Neutrophil (primary cell): ENCODE data around the gene CCDC88C.

Source experiments
- H3K27ac ChIP-seq: fragments of 200-600 bp; sonication (generic); 2 replicates; pipeline ENCODE4 v1.5.1; 2016; ENCODE audit warnings: mild to moderate bottlenecking, moderate library complexity
- H3K27me3 ChIP-seq: fragments of 200-600 bp; sonication (generic); 2 replicates; pipeline ENCODE4 v1.6.0; 2016; ENCODE audit warnings: mild to moderate bottlenecking
- H3K36me3 ChIP-seq: fragments of 200-600 bp; sonication (generic); 2 replicates; pipeline ENCODE4 v1.5.1; 2017
- H3K4me1 ChIP-seq, 2 experiments: fragments of 200-600 bp in 1 of 2; sonication (generic) in 1 of 2; 1 replicate in 1 of 2; 2 replicates in 1 of 2; pipeline versions ENCODE4 v1.5.1 to v1.6.1; 2013 to 2016; ENCODE audit warnings: low read depth in 1 of 2, low read length in 1 of 2, mild to moderate bottlenecking in 1 of 2, moderate library complexity in 1 of 2; ENCODE audit not compliant: control insufficient read depth in 1 of 2, insufficient read depth in 1 of 2
- H3K4me3 ChIP-seq, 2 experiments: fragments of 200-600 bp in 1 of 2; sonication (generic) in 1 of 2; 1 replicate in 1 of 2; 2 replicates in 1 of 2; pipeline ENCODE4 v1.5.1; 2013 to 2016; ENCODE audit warnings: low read depth in 1 of 2, low read length in 1 of 2, mild to moderate bottlenecking in 1 of 2, moderate library complexity in 1 of 2
- H3K9me3 ChIP-seq: fragments of 200-600 bp; sonication (generic); 2 replicates; pipeline ENCODE4 v1.5.1; 2016
- TF ChIP-seq, protein P1 (sequence below): fragments of 200-600 bp; sonication (generic); IDR thresholded peaks from 2 replicates; pipeline ENCODE4 v1.5.1; 2016; ENCODE audit warnings: antibody characterized with exemption

CCDC88C gene

DNA sequence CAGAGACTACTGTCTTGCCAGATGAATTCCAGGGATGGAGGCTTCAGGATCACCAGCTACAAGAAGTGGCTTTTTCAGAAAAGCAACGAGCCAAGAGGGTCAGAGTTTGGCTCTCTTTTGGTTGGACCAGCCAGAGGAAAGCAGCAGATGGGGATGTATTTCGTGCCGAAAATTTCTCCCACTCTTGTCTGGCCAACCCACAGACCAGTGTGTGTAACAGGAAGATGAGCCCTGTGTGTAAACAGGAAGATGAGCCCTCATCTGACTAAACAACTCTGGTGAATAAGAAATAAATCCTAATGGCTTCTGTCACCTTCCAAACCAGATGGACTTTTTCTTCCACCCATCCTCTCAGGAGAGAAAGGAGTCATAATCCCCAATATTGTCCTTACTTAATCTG, 186.2 kb downstream of the CCDC88C start:
- Histone ChIP-seq H3K4me1 (peaks cover 56 to 60% of the 10 kb centered on the region in 2 experiments), H3K27me3 (no peaks in the 10 kb centered on the region), H3K27ac (peak overlapping the region; percentile 93), H3K9me3 (no peaks in the 10 kb centered on the region), H3K4me3 (peak overlapping the region in 1 of 2 experiments; percentile 26), H3K36me3 (peaks cover 40% of the 10 kb centered on the region)
- TF ChIP-seq, protein P1, sequence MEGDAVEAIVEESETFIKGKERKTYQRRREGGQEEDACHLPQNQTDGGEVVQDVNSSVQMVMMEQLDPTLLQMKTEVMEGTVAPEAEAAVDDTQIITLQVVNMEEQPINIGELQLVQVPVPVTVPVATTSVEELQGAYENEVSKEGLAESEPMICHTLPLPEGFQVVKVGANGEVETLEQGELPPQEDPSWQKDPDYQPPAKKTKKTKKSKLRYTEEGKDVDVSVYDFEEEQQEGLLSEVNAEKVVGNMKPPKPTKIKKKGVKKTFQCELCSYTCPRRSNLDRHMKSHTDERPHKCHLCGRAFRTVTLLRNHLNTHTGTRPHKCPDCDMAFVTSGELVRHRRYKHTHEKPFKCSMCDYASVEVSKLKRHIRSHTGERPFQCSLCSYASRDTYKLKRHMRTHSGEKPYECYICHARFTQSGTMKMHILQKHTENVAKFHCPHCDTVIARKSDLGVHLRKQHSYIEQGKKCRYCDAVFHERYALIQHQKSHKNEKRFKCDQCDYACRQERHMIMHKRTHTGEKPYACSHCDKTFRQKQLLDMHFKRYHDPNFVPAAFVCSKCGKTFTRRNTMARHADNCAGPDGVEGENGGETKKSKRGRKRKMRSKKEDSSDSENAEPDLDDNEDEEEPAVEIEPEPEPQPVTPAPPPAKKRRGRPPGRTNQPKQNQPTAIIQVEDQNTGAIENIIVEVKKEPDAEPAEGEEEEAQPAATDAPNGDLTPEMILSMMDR = no peak

DNA sequence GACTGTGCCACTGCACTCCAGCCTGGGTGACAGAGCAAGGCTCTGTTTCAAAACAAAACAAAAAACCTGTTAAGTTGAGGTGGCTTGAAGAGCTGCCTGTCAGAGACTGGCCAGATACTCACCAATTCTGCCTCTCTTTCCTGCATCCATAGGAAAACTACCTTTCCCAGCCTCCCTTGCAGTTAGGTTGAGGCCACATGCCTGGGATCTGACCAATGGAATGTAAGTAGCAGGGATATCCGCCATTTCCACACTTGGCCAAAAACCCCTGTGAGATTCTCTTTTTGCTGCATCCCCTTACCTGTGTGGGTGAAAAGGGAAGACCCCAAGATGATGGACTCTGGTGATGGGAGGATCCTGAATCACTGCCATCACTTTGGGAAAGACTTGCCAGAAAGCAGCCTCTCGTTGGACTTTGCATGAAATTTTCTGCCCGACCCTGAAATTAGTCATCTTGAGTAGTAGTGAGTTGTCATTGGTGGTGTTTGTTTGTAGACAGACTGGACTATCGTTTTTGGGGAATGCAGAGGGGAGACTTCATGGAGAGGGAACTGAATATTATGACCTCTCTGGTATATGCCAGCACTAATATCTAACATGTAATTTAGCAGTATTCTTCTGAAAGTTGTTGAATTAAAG, 187.1 kb downstream of the CCDC88C start:
- TF ChIP-seq, protein P1 = no peak
- H3K9me3 ChIP-seq = no peaks in the 10 kb centered on the region
- H3K4me1 ChIP-seq = peaks cover 56 to 60% of the 10 kb centered on the region in 2 experiments
- peak overlapping the region in 1 of 2 experiments; percentile 25 for H3K4me3 ChIP-seq
- no peaks in the 10 kb centered on the region for H3K27me3 ChIP-seq
- H3K27ac ChIP-seq = peak overlapping the region; percentile 93
- peaks cover 48% of the 10 kb centered on the region for H3K36me3 ChIP-seq

DNA sequence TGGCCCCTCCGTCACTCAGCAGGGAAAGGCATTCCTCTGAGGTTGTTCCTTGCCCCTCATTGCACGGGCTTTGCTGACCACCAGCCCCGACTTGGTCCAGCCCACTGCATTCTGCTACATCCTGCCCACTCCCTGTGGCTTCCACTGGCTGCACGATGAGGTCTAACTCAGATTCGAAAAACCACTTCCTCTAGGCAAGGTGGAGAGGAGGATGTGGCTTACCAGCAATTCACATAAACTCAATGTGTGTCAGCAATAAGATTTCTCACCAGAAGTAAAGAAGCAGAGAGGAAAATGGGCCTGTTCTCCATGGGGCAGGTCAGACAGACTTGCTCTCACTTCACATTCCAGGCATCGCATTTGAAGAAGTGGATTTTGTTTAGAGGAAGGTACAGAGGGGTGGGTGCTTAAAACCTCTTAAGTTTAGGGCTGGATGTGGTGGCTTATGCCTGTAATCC, 187.8 kb downstream of the CCDC88C start:
- TF ChIP-seq, protein P1 = no peak
- Histone ChIP-seq H3K9me3 (no peaks in the 10 kb centered on the region), H3K27me3 (no peaks in the 10 kb centered on the region), H3K27ac (peak overlapping the region; percentile 93), H3K36me3 (peaks cover 55% of the 10 kb centered on the region), H3K4me1 (peaks cover 56 to 60% of the 10 kb centered on the region in 2 experiments), H3K4me3 (peak overlapping the region; percentile 6 to 25)

DNA sequence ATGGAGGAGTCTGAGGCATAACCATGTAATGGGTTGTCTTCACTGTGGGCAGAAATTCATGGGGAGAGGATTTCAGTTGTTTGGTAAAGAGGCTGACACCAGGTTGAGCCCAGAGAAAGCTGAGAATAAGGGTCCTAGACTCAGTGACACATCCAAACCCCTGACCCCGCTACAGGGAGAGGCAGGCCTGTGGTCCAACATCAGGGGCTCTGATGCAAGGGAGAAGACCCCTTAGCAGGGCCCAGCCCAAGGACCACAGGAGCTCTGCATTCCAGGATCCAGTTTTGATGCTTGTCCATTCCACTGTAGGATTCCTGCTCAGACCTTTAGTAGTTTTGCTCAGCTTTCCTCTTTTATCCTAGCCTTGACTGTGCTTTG, 188.6 kb downstream of the CCDC88C start:
- peak overlapping the region in 1 of 2 experiments; percentile 25 for H3K4me3 ChIP-seq
- H3K27me3 ChIP-seq = no peaks in the 10 kb centered on the region
- TF ChIP-seq, protein P1 = no peak
- peak overlapping the region; percentile 93 for H3K27ac ChIP-seq
- H3K9me3 ChIP-seq = no peaks in the 10 kb centered on the region
- H3K4me1 ChIP-seq = peaks cover 56 to 58% of the 10 kb centered on the region in 2 experiments
- H3K36me3 ChIP-seq = peaks cover 54% of the 10 kb centered on the region

DNA sequence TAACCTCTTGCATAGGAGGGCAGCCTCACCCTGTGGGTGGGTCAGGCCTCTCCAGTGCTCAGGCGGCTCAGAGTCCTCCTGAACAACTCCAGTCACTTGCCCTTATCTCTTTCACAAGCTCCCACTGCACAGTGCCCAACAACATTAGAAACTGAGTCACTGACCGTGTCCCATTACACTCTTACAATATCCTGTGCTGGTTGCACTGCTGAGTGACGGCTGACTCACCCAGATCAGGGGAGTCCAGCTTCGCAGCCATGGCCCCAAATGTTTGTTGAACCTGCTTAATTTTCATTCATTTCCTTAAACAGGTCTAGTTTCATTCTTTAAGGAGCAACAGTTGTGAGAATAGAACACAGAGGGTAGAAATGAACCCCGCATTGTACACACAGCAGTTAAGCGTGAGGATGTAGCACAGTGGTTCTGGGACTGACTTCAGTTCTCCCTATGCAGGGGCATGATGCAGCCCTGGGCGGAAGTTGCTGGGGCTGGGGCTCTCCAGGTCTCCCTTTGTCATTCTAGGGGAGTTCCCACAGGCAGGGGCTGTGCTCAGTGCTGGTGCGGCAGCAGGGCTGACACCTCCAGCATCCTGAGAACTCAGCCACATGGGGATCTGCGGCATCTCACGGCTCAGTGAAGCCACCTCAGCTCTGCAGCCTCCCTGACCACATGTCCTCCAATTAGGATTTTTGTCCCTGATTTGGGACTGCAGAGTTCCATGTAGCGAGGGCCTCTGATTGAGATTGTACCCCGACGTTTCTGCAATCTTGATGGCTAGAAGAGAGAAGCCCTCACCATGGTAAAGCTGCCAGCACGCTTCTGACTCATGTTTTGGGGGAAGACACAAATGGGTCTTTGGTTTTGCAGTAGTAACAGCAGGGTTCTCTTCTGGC, 189.3 kb downstream of the CCDC88C start:
- Histone ChIP-seq H3K36me3 (peaks cover 54% of the 10 kb centered on the region), H3K27ac (peak overlapping the region; percentile 93), H3K9me3 (no peaks in the 10 kb centered on the region), H3K4me3 (no peak overlapping the region), H3K4me1 (peaks cover 57 to 58% of the 10 kb centered on the region in 2 experiments), H3K27me3 (no peaks in the 10 kb centered on the region)
- TF ChIP-seq, protein P1 = no peak
